WI38 (cell line): Measurements from ENCODE around the gene VEGFB.

ENCODE experiments used
- H3K4me3 ChIP-seq: 2 replicates; pipeline ENCODE4 v1.5.1; 2011; ENCODE audit warnings: low read depth, mild to moderate bottlenecking, control low read depth, low read length
- TF ChIP-seq, protein P1 (sequence below): IDR thresholded peaks from 2 replicates; pipeline ENCODE4 v1.5.1; 2012; ENCODE audit warnings: low read depth, mild to moderate bottlenecking, control low read depth, low read length

Gene VEGFB, protein sequence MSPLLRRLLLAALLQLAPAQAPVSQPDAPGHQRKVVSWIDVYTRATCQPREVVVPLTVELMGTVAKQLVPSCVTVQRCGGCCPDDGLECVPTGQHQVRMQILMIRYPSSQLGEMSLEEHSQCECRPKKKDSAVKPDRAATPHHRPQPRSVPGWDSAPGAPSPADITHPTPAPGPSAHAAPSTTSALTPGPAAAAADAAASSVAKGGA

DNA sequence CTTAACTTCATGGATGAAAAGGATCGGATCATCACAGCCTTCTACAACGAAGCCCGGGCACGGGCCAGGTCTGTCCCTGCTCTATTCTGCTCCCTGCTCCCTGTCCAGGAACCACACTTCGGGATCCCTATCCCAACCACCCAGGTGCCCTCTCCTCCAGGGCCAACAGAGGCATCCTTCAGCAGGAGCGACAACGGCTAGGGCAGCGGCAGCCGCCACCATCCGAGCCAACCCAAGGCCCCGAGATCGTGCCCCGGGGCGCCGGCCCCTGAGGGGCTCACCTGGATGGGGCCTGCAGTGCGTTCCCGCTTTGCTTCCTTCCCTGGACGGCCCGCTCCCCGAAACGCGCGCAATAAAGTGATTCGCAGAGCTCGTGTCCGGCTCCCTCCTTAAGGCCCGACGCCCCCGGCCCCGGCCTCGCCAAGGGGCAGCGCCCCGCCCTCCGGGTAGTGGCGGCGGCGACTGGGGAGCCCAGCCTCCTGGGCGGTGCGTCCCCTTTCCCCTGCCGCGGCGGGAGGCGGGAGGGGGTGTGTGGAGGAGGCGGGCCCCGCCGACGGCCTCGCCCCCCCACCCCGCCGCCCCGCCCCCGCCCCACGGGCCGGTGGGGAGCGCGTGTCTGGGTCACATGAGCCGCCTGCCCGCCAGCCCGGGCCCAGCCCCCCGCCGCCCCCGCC is at the start of gene VEGFB:
Gene VEGFB, plus strand, starts transcription at position 672 of the 674 bp plus-strand sequence. CDS start 250 bp downstream, outside the sequence.
- TF ChIP-seq, protein P1, sequence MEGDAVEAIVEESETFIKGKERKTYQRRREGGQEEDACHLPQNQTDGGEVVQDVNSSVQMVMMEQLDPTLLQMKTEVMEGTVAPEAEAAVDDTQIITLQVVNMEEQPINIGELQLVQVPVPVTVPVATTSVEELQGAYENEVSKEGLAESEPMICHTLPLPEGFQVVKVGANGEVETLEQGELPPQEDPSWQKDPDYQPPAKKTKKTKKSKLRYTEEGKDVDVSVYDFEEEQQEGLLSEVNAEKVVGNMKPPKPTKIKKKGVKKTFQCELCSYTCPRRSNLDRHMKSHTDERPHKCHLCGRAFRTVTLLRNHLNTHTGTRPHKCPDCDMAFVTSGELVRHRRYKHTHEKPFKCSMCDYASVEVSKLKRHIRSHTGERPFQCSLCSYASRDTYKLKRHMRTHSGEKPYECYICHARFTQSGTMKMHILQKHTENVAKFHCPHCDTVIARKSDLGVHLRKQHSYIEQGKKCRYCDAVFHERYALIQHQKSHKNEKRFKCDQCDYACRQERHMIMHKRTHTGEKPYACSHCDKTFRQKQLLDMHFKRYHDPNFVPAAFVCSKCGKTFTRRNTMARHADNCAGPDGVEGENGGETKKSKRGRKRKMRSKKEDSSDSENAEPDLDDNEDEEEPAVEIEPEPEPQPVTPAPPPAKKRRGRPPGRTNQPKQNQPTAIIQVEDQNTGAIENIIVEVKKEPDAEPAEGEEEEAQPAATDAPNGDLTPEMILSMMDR = no peak

DNA sequence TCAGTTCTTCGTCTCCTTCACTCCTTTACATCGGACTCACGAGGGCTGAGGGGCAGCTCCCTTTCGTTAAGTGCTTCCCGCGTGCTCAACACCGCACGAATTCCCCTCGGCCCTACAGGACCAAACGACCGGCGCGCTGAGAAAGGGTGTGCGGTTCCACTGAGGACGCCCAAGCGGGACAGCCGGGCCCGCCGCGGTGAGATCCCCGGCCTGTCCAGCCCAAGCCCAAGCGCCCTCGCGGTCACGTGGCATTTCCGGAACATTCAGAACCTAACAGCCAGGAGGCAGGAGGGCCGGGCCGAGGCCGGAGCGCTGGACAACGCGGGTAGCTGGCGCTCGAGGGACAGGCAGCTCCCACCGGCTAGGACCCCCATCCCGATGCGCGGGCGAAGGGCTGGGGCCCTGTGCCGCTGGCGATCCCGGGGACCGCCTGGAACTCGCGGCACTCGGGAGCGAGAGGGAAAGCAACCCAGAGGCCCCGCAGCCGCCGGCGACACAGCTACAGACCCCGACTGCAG is 49.1 kb upstream of the VEGFB start:
- peak overlapping the region; percentile 62 for H3K4me3 ChIP-seq
- TF ChIP-seq, protein P1 = peak; percentile 12; the same call in 1 of the 2 replicates

More for the DNA sequence above, at the start of gene VEGFB:
- H3K4me3 ChIP-seq = peak within 1 kb of the TSS; percentile 68

DNA sequence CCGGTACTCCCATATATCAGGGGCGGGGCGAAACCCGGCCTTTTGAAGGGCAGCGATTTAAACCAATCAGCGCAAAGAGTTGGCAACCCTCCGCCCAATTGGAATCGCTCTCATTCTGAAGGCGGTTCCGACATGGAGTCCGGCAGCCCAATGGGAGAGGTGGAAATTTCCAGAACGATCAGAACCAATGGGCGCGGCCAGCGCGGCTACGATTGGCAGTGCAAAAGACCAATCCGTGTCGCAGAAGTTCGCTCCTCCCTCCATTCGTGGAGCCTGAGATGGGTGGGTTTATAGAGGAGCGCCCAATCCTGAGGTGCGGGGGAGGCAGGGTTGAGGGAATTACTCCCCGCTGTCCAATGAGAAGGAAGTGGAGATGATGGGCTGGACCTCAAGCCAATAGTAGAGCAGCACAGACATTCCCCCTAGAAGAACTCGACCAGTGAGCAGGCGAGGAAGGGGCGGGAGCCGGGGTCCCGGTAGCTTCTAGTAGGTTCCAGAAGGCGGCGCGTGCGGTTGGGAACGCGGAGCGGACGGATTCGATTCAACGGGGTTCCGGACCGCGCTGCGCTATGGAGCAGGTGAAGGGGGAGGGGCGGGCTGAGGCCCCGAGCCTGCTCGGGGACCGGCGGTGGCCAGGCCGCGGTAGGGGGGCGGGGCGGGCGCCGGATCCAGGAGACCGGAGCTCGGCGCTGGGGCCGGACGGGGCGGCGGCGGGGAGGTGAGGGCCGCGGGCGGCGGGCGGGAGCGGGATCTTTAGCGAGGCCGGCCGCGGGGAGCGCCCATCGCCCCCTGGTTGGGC is 48.5 kb upstream of the VEGFB start, which contains the start of gene STIP1:
Gene STIP1, plus strand, starts transcription at position 479 of the 799 bp plus-strand sequence. Its CDS starts 91 bp downstream, at position 570.
- TF ChIP-seq, protein P1 = 0 out of 2 replicates have a peak, but pooled peaks have one; percentile 14
- H3K4me3 ChIP-seq = peak within 1 kb of the TSS; percentile 62

DNA sequence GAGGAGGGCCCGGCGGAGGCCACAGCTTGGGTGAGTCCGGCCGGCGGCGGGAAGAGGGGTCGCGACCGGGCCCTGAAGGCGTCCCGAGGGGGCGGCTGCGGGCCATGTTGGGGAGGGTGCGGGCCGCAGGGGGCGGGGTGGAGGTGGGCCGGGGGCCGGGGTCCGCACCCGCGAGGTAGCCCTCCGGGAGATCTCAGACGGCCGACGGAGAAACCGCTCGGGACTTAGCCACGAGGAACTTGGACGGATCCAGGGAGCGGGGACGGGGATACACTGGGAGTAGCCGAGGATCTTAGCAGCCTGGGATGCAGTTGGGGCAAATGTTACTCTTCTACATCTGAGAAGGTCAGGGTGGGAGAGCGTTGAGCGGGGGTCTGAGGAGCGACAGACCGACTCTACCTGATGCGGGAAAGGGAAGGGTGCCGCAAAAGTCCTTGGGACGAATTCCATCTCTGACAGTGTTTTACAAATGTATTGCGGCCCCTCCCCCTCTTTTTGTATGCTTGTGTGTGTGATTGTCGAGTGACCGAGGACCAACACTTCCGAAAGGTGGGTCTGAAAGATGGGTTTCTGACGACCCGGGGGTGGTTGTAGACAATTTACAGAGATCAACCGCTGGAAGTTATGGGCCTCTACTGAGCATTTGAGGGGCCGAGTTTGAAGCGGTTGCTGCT is 47.8 kb upstream of the VEGFB start:
- H3K4me3 ChIP-seq = no peak overlapping the region
- TF ChIP-seq, protein P1 = no peak

DNA sequence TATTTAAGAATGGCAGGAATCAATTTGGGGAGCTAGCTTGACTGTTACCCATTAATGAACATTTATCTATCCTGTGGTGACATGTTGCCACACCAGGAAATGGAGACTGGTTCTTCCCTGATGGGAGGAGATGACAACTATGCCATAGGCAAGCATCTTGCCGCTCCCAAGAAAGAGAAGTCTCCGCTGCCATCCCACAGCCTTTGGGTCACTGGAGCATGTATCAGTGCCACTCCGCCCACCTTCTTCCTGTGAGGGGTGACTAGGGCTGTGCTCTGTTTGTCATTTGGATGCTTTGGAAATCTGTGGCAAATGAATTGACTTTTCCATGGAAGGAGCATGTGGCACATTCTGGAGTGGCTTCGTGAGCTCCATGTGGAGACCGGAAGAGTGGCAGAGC is 42.0 kb upstream of the VEGFB start:
- H3K4me3 ChIP-seq = no peak overlapping the region
- TF ChIP-seq, protein P1 = no peak

DNA sequence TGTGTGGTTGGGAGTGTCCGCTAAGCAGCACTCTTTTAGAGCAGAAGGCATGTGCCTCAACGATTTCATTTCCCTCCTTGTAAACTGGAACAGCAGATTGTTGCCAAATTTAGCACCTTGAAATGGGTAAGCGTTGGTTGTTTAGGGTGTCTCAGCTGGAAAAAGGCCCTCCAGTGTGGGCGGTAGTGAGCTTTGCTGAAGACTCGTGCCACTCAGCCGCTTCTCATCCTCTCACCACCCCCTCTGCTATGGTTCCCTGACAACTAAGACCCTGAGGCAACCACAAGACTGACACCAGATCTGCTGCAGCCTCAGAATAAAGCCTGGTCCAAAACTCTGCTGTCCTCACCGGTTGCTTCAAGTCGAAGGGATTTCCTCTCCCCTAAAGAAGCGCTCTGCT is 37.8 kb upstream of the VEGFB start:
- no peak overlapping the region for H3K4me3 ChIP-seq
- TF ChIP-seq, protein P1 = no peak
